NCI-H2107 treated with DMSO at 0.1 percent for 48 hours (cell line): ENCODE data around the gene CDK13.
"Not testable (repeated sequence)": the region's sequence is repeated elsewhere in the genome, so short reads cannot be mapped to it uniquely, and the experiment has no call there.

Experiments used
- DNase-seq: peaks from one replicate; lab custom pipeline; 2025; ENCODE audit not compliant: unreplicated experiment; lab: John Stamatoyannopoulos, UW

The CDK13 gene

DNA sequence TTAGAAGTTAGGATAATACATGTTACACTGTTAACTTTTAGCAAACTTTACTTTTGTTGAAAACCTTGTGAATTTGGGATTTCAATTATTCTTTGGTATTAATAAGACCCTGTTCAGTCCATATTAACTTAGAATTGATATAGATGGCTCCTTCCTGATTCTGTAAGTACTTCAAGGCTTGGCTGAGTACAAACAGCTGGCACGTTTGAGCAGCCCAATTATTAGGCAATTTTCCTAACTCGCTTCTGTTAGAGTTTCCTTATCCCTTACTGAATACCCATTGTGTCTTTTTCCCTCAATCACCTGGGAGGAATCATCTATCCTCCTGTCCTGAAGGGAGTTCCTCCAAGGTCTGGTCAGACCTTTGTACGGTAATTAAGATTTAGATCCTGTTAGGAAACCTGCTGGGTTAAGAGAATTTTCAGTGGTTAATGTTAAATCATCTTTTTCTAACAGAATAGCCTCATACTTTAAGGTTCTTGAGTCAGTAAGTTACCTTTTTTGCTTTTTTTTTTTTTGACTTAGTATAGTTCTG lies 195.6 kb downstream of the CDK13 start:
- DNase-seq: not testable (repeated sequence)

DNA sequence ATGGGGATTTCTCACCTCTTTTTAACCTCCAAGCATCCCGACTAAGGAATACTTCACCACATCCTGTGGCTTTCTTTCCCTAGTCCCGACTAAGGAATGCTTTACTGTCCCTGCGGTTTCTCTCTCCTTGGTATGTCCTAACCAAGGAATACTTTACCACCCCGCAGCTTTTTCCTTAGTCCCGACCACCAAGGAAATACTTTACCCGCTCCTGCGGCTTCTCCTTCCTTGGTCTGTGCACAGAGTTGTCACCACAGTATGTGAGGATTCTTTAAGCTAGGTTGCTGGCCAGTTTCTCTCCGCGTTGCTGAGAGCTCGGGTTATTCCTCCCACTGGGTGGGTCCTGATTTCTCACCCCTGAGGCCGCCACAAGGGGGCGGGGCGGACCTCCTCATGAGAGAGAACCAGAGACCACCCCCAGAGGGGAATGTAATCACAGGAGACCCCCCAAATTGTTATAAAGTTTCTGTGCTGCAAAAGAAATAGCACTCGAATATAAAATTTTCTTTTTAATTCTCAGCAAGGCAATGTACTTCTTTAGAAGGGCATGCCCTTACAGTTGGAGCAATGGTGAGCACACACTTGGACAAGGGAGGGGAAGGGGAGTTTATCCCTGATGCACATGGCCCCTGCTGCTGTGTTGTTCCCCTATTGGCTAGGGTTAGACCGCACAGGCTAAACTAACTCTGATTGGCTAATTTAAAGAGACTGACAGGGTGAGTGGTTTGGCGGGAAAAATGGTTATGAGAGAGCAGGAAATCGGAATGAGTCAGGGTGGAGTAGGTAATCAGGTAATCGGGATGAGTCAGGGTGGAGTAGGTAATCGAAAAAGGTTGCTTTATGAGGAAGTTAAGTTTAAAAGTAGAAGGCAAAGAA lies 197.6 kb downstream of the CDK13 start:
- DNase-seq: no peak

DNA sequence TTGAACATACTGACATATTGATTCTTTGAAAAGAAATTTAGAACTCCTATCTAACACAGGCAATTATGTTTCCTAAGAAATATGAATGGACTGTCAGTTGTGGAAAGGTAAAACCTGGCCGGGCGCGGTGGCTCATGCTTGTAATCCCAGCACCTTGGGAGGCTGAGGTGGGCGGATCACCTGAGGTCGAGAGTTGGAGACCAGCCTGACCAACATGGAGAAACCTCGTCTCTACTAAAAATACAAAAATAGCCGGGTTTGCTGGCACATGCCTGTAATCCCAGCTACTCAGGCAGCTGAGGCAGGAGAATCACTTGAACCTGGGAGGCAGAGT lies 198.2 kb downstream of the CDK13 start:
- not testable (repeated sequence) for DNase-seq

DNA sequence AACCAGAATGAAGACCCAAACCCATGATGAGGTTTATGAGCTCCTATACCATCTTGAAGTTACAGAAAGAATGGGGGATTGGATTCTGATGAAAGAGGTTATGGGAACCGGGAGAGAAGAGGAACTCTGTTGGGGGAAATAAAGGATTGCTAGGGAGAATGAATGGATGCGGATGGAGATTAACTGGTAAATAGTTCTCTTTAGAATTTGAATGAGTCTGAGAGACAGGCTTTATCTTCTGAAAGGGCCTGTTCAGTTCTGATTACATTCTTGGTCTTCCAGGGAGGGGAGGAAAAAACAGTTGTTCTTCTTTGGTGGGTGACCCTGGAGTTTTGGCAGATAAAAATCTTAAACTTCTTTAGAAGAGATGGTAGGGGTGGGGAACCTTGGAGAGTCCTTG lies 198.6 kb downstream of the CDK13 start:
- DNase-seq: no peak
